ENCODE data around the gene KRTAP12-4. TPM values are rescaled to one million over a fixed set of nuclear protein-coding genes. Genes with fewer than 3 reads are reported as not detected.

The KRTAP12-4 gene
- total RNA-seq, 2 donors from 2014 or later, result not detected

DNA sequence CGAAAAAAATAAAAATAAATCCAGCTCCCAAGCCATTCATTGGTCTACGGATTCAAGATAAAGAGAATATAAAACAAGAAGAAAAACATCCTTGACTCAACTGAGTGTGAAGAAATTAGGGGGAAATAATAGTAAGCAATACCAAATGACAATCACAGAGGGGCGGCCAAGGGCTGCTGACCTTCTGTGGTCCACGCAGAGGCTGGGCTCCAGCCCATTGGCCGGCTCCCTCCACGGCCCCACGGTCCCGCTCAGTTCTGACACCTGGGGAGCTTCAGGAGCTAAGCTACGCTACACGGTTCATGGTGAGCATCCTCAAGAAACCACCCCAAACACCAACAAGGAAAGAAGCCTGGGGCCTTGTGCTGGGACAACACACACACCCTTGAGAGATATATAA lies 42.1 kb upstream of the KRTAP12-4 start:
- H3K9me3 ChIP-seq, result no peaks in the 10 kb centered on the region
- H3K4me3 ChIP-seq, result no peak overlapping the region
- no peaks in the 10 kb centered on the region for H3K36me3 ChIP-seq
- no peak for DNase-seq
- no peak overlapping the region for H3K9ac ChIP-seq (ENCODE audit: low read depth in 2 of 2, low read length in 2 of 2)
- H3K4me1 ChIP-seq, result no peaks in the 10 kb centered on the region
- H3K27me3 ChIP-seq, result peaks cover 11% of the 10 kb centered on the region
- intact Hi-C loops (cut with DNase I), result no loop called here
- H3K27ac ChIP-seq, result no peak overlapping the region
- TF ChIP-seq, protein P1, sequence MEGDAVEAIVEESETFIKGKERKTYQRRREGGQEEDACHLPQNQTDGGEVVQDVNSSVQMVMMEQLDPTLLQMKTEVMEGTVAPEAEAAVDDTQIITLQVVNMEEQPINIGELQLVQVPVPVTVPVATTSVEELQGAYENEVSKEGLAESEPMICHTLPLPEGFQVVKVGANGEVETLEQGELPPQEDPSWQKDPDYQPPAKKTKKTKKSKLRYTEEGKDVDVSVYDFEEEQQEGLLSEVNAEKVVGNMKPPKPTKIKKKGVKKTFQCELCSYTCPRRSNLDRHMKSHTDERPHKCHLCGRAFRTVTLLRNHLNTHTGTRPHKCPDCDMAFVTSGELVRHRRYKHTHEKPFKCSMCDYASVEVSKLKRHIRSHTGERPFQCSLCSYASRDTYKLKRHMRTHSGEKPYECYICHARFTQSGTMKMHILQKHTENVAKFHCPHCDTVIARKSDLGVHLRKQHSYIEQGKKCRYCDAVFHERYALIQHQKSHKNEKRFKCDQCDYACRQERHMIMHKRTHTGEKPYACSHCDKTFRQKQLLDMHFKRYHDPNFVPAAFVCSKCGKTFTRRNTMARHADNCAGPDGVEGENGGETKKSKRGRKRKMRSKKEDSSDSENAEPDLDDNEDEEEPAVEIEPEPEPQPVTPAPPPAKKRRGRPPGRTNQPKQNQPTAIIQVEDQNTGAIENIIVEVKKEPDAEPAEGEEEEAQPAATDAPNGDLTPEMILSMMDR (IDR thresholded peaks at IDR 0.05), result no peak

DNA sequence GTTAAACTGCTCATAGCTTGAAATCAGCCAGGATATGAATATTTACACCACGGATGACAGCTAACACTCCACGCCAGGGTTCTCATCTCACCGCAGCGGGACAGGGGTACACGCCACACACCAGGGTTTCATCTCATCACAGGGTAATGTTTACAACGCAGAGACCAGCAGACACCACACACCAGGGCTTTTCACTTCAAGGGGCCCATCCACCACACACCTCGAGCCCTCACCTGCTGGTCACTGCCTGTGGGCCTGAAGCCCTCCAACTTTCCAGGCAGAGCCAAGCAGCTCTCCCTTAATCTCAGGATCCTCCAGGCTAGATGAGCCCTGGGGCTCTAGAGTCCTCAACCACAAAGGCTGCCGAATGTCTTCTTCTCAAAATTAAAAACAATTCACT lies 41.2 kb upstream of the KRTAP12-4 start:
- Histone ChIP-seq H3K4me3 (no peak overlapping the region), H3K9ac (ENCODE audit: low read depth in 2 of 2, low read length in 2 of 2) (no peak overlapping the region), H3K27ac (no peak overlapping the region), H3K9me3 (no peaks in the 10 kb centered on the region), H3K4me1 (no peaks in the 10 kb centered on the region), H3K27me3 (peaks cover 11% of the 10 kb centered on the region), H3K36me3 (no peaks in the 10 kb centered on the region)
- TF ChIP-seq, protein P1 (IDR thresholded peaks at IDR 0.05), result no peak
- no peak for DNase-seq
- intact Hi-C loops (cut with DNase I), result no loop called here

DNA sequence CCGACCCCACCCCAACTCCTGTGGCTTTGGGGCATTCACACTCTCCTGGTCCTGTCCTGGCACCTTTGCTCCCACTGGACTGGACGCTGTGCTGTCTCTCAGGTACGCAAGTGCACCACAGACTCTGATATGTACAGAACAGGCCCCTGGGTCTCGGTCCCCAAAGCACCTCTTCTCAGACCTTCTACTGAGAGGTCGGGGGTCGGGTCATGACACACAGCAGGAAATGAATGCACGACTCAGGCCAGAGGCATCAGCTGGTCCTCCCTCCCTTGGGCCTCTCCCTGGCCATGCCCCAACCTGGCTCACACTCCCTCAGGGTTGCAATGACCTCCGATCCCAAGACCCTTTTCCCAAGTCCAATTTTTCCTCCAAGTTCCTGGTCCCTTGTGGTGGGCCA lies 40.7 kb upstream of the KRTAP12-4 start:
- Histone ChIP-seq H3K27me3 (peaks cover 8% of the 10 kb centered on the region), H3K4me3 (no peak overlapping the region), H3K4me1 (no peaks in the 10 kb centered on the region), H3K27ac (no peak overlapping the region), H3K9me3 (no peaks in the 10 kb centered on the region), H3K36me3 (no peaks in the 10 kb centered on the region), H3K9ac (ENCODE audit: low read depth in 2 of 2, low read length in 2 of 2) (no peak overlapping the region)
- DNase-seq, result peak; percentile 12
- intact Hi-C loops (cut with DNase I), result no loop called here
- TF ChIP-seq, protein P1 (IDR thresholded peaks at IDR 0.05), result no peak

DNA sequence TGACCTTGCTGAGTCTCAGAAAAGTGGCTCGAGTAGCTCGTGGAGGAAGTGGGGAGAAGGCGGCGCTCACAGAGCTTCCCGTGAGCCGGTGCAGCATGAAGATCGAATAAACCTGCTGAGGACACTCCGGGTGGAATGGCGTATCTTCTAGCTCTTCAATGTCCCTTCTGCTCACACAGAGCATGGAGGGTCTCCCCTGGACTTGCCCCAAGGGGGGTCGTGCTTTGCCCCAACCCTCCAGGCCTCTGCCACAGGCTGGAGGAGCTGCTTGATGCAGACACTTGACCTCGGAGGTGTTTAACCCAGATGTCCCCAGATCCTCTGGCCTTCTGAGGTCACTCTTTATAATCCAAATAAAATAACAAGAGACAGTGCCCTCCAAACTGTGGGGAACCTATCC lies 40.3 kb upstream of the KRTAP12-4 start:
- TF ChIP-seq, protein P1 (IDR thresholded peaks at IDR 0.05), result no peak
- H3K27me3 ChIP-seq, result peaks cover 8% of the 10 kb centered on the region
- intact Hi-C loops (cut with DNase I), result no loop called here

DNA sequence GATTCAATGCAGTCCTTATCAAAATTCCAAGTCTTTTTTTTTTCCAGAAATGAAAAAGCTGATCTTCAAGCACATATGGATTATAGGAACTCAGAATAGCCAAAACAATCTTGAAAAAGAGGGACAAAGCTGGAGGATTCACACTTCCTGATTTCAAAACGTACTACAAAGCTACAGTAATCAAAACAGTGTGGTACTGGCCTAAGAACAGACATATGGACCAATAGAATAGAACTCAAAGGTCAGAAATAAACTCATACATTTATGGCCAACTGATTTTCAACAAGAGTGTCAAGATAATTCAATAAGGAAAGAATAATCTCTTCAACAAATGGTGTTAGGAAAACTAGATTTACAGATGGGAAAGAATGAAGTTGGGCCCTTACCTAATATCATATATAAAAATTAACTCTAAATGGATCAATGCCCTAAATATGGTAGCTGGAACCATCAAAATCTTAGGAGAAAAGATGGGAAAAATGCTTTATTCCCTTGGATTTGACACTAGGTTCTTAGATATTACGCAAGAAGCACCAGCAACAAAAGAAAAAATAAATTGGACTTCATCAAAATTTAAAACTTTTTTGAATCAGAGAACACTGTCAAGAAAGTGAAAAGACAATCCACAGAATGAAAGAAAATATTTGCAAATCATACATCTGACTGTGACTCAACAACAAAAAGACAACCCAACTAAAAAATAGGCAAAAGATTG lies 38.5 kb upstream of the KRTAP12-4 start:
- peaks cover 3% of the 10 kb centered on the region for H3K27me3 ChIP-seq
- DNase-seq, result no peak
- intact Hi-C loops (cut with DNase I), result no loop called here
- H3K36me3 ChIP-seq, result no peaks in the 10 kb centered on the region
- H3K4me1 ChIP-seq, result no peaks in the 10 kb centered on the region
- no peak overlapping the region for H3K9ac ChIP-seq (ENCODE audit: low read depth in 2 of 2, low read length in 2 of 2)
- no peak overlapping the region for H3K4me3 ChIP-seq
- no peak overlapping the region for H3K27ac ChIP-seq
- TF ChIP-seq, protein P1 (IDR thresholded peaks at IDR 0.05), result no peak
- no peaks in the 10 kb centered on the region for H3K9me3 ChIP-seq

More for the DNA sequence above, 40.3 kb upstream of the KRTAP12-4 start:
- Histone ChIP-seq H3K36me3 (no peaks in the 10 kb centered on the region), H3K4me1 (no peaks in the 10 kb centered on the region), H3K4me3 (no peak overlapping the region), H3K27ac (no peak overlapping the region), H3K9ac (ENCODE audit: low read depth in 2 of 2, low read length in 2 of 2) (no peak overlapping the region), H3K9me3 (no peaks in the 10 kb centered on the region)
- DNase-seq, result no peak
